HepG2 (cell line): Measurements from ENCODE around the gene SYNGR4. TPM values are rescaled to one million over a fixed set of nuclear protein-coding genes. Genes with fewer than 3 reads are reported as not detected.
A peak's percentile ranks its signal among the peaks of the same experiment; 100 is the strongest.

Source experiments
- ATAC-seq: fragments of 200-7000 bp; cut with Tn5 transposase; 3 replicates; pipeline ENCODE4 v1.9.1; 2020; ENCODE audit warnings: mild to moderate bottlenecking, moderate library complexity
- BruUV-seq: library from RNA; stranded (reverse); fragments of 400-500 nt; replicated peaks from 2 replicates; lab custom pipeline; 2021; lab: Mats Ljungman, UMichigan
- CTCF ChIA-PET: fragments of 300-600 bp; formaldehyde crosslinking; extraction: SDS; loops from one replicate; lab custom pipeline; 2021; ENCODE audit warnings: low total read pairs, inconsistent platforms, low intra/inter-chr PET ratio; lab: Yijun Ruan, JAX
- POLR2A ChIA-PET: fragments of 350-600 bp; sonication (Branson Sonifier 250); formaldehyde crosslinking; loops from one replicate; lab custom pipeline; 2020; ENCODE audit warnings: antibody characterized with exemption, inconsistent platforms; lab: Yijun Ruan, JAX
- DNase-seq: peaks from one replicate; pipeline ENCODE4 v3.0.0-alpha.2; 2015; ENCODE audit warnings: low spot score
- FAIRE-seq: peaks from 3 replicates; lab custom pipeline; 2011; peaks lifted over from hg19 to GRCh38; lab: Jason Lieb, UNC
- H2AFZ ChIP-seq: one replicate; pipeline ENCODE4 v1.6.1; 2011; ENCODE audit warnings: low read length, inconsistent platforms
- H3K27ac ChIP-seq: fragments of 300-600 bp; 3 replicates; pipeline ENCODE4 v1.8.0; 2011; ENCODE audit warnings: mixed run types, mild to moderate bottlenecking, mixed read lengths, low read length, inconsistent platforms; ENCODE audit not compliant: insufficient read depth; ENCODE audit errors: extremely low read length
- H3K27me3 ChIP-seq, 2 experiments: fragments of 200-600 bp in 1 of 2; 2 replicates in 1 of 2; 3 replicates in 1 of 2; pipeline versions ENCODE4 v1.6.0 to v1.8.0; 2011; ENCODE audit warnings: low read length in 2 of 2, mild to moderate bottlenecking in 2 of 2, moderate library complexity in 2 of 2, inconsistent platforms in 1 of 2; ENCODE audit not compliant: insufficient read depth in 2 of 2, control insufficient read depth in 1 of 2
- H3K36me3 ChIP-seq, 2 experiments: fragments of 200-600 bp in 1 of 2; replicated peaks in 1 of 2; 2 replicates in 1 of 2; 3 replicates in 1 of 2; pipeline versions ENCODE4 v1.5.1 to v1.8.0; 2011; ENCODE audit warnings: low read length in 2 of 2, inconsistent platforms in 1 of 2; ENCODE audit not compliant: insufficient read depth in 2 of 2, control insufficient read depth in 1 of 2
- H3K4me1 ChIP-seq: 2 replicates; pipeline ENCODE4 v1.5.1; 2012; ENCODE audit warnings: low read length, inconsistent platforms; ENCODE audit not compliant: insufficient read depth
- H3K4me2 ChIP-seq: 2 replicates; pipeline ENCODE4 v1.6.0; 2011; ENCODE audit warnings: low read depth, low read length, inconsistent platforms
- H3K4me3 ChIP-seq, 3 experiments: fragments of 200-600 bp in 1 of 3; sonication (generic), shearing (Covaris generic) in 1 of 3; replicated peaks in 1 of 3; 2 replicates each; pipeline ENCODE4 v1.5.1; 2011 to 2016; ENCODE audit warnings: low read length in 3 of 3, inconsistent platforms in 2 of 3, low read depth in 2 of 3, mild to moderate bottlenecking in 2 of 3, control low read depth in 1 of 3, mixed read lengths in 1 of 3; ENCODE audit not compliant: insufficient read depth in 1 of 3
- H3K79me2 ChIP-seq: one replicate; pipeline ENCODE4 v1.6.1; 2011; ENCODE audit warnings: low read length, inconsistent platforms; ENCODE audit not compliant: insufficient read depth
- H3K9ac ChIP-seq: 2 replicates; pipeline ENCODE4 v1.6.0; 2011; ENCODE audit warnings: mild to moderate bottlenecking, low read depth, low read length, inconsistent platforms; ENCODE audit not compliant: insufficient read depth
- H3K9me3 ChIP-seq: 2 replicates; pipeline ENCODE4 v1.5.1; 2012; ENCODE audit warnings: mild to moderate bottlenecking, low read length
- H4K20me1 ChIP-seq: 2 replicates; pipeline ENCODE4 v1.6.0; 2011; ENCODE audit warnings: inconsistent platforms, mild to moderate bottlenecking, low read length, moderate library complexity; ENCODE audit not compliant: insufficient read depth
- ARNT ChIP-seq: fragments of 450-650 bp; IDR thresholded peaks from 2 replicates; pipeline ENCODE4 v1.6.1; 2017
- MED13 ChIP-seq: sonication (generic); formaldehyde crosslinking; IDR thresholded peaks from 2 replicates; pipeline ENCODE4 v1.5.0; 2020; ENCODE audit warnings: missing genetic modification reagents
- ZNF326 ChIP-seq: sonication (generic); formaldehyde crosslinking; IDR thresholded peaks from 2 replicates; pipeline ENCODE4 v1.4.0; 2020; ENCODE audit warnings: missing genetic modification reagents, borderline replicate concordance
- ZNF629 ChIP-seq: sonication (generic); formaldehyde crosslinking; conservative IDR thresholded peaks from 2 replicates; pipeline ENCODE4 v1.5.0; 2020; ENCODE audit warnings: missing genetic modification reagents
- WGBS: methylation state at CpG from one replicate; pipeline ENCODE4 v1.1.6; 2017; ENCODE audit warnings: low lambda C conversion rate; 5-methylcytosine and 5-hydroxymethylcytosine counted together
- in situ Hi-C: cut with HindIII; loops from 2 replicates; pipeline ENCODE4 v1.10.0; 2017; ENCODE audit warnings: low pct_unique_long_range_greater_than_20kb; ENCODE audit not compliant: extremely low pct_ligation_motif_present
- intact Hi-C: fragments of 100-400 bp; cut with micrococcal nuclease; formaldehyde crosslinking; loops from one replicate; pipeline ENCODE4 v1.10.0; 2022; ENCODE audit not compliant: unreplicated experiment
- polyA plus RNA-seq, 8 experiments: library from polyadenylated mRNA; depleted of rRNA in 3 of 8; stranded (reverse) in 7 of 8; unstranded in 1 of 8; fragments of >200 nt; fragmentation: Illumina TruSeq in 4 of 8; extraction: Trizol in 4 of 8; gene quantifications; 2 replicates each; pipeline versions ENCODE4 v1.2.1 to v1.2.3, GENCODE V29; 2011 to 2016; ENCODE audit warnings: low read depth in 4 of 8, missing spikeins in 1 of 8, mixed read lengths in 1 of 8; ENCODE audit not compliant: insufficient read depth in 1 of 8
- total RNA-seq, 5 experiments: library from RNA; depleted of rRNA; stranded (reverse); fragments of >200 nt; fragmentation: Illumina TruSeq; extraction: Trizol; gene quantifications; 2 replicates each; pipeline ENCODE4 v1.2.3, GENCODE V29; 2016; ENCODE audit warnings: low read depth in 1 of 5
- TF ChIP-seq, protein P1 (sequence below): sonication (generic); formaldehyde crosslinking; IDR thresholded peaks from 2 replicates; pipeline ENCODE4 v1.5.0; 2020; ENCODE audit warnings: mild to moderate bottlenecking, missing genetic modification reagents, moderate library complexity
- TF ChIP-seq, protein P2 (sequence below): sonication (generic); formaldehyde crosslinking; IDR thresholded peaks from 2 replicates; pipeline ENCODE4 v1.9.0; 2021; ENCODE audit warnings: missing genetic modification reagents, borderline replicate concordance

SYNGR4 gene
- total and polyA plus RNA-seq, 2 of the 13 experiments (the other 11 are each of a cell fraction or from before 2014, with no cell fraction given) = not detected

DNA sequence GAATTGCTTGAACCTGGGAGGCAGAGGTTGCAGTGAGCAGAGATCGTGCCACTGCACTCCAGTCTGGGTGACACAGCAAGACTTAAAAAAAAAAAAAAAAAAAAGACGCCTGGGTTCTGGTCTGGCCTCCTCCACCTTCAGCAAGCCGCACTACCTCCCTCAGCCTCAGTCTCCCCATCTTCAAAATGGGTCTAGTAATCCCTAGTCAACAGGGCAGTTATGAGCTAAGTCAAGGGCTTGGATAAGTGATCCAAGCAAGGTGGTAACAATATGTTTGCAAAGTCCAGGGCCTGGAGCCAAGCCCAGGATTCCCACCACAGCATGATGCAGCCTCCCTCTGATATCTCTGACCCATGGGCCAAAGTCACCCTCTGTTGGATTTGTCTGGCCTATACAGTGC, 22.8 kb downstream of the SYNGR4 start:
- H4K20me1 ChIP-seq = peaks cover 4% of the 10 kb centered on the region; the same call in 1 of the 2 replicates
- ChIA-PET CTCF (no interaction called here), POLR2A (interaction anchor here (0.7 kb wide), 1 partner anchor 576 kb away, joined by 3 read pairs; no protein-coding TSS in a partner anchor)
- peaks cover 16% of the 10 kb centered on the region for H3K79me2 ChIP-seq
- no peak for ATAC-seq
- BruUV-seq = no TSS peak
- intact Hi-C loops = no loop called here
- H3K9me3 ChIP-seq = no peaks in the 10 kb centered on the region
- H3K4me2 ChIP-seq = no peak overlapping the region
- H3K27ac ChIP-seq = no peak overlapping the region
- 99% methylated on average over 3 of the region's 3 CpGs for WGBS
- no peak overlapping the region for H3K9ac ChIP-seq
- no peak for DNase-seq
- no peak overlapping the region for H3K4me3 ChIP-seq
- peaks cover 24 to 53% of the 10 kb centered on the region in 2 experiments for H3K36me3 ChIP-seq
- H2AFZ ChIP-seq = no peak overlapping the region
- no peaks in the 10 kb centered on the region; a peak in 1 of 5 replicates for H3K27me3 ChIP-seq
- H3K4me1 ChIP-seq = peaks cover 30% of the 10 kb centered on the region
- in situ Hi-C loops = no loop called here
- TF ChIP-seq, protein P1, sequence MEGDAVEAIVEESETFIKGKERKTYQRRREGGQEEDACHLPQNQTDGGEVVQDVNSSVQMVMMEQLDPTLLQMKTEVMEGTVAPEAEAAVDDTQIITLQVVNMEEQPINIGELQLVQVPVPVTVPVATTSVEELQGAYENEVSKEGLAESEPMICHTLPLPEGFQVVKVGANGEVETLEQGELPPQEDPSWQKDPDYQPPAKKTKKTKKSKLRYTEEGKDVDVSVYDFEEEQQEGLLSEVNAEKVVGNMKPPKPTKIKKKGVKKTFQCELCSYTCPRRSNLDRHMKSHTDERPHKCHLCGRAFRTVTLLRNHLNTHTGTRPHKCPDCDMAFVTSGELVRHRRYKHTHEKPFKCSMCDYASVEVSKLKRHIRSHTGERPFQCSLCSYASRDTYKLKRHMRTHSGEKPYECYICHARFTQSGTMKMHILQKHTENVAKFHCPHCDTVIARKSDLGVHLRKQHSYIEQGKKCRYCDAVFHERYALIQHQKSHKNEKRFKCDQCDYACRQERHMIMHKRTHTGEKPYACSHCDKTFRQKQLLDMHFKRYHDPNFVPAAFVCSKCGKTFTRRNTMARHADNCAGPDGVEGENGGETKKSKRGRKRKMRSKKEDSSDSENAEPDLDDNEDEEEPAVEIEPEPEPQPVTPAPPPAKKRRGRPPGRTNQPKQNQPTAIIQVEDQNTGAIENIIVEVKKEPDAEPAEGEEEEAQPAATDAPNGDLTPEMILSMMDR = 0 out of 2 replicates have a peak, but pooled peaks have one; percentile 23
- TF ChIP-seq ZNF326 (CRISPR knock-in tag) (no peak), ARNT (no peak), MED13 (CRISPR knock-in tag) (no peak), ZNF629 (CRISPR knock-in tag) (peak; percentile 82)
- TF ChIP-seq, protein P2, sequence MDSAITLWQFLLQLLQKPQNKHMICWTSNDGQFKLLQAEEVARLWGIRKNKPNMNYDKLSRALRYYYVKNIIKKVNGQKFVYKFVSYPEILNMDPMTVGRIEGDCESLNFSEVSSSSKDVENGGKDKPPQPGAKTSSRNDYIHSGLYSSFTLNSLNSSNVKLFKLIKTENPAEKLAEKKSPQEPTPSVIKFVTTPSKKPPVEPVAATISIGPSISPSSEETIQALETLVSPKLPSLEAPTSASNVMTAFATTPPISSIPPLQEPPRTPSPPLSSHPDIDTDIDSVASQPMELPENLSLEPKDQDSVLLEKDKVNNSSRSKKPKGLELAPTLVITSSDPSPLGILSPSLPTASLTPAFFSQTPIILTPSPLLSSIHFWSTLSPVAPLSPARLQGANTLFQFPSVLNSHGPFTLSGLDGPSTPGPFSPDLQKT (CRISPR knock-in tag) = no peak
- FAIRE-seq = no peak
